ENCODE results near the gene PSMB8. TPM values are rescaled to one million over a fixed set of nuclear protein-coding genes. Genes with fewer than 3 reads are reported as not detected.
A peak's percentile ranks its signal among the peaks of the same experiment; 100 is the strongest.

Gene PSMB8
- total RNA-seq, 2 donors from 2014 or later = 15.4 to 29.2 TPM

DNA sequence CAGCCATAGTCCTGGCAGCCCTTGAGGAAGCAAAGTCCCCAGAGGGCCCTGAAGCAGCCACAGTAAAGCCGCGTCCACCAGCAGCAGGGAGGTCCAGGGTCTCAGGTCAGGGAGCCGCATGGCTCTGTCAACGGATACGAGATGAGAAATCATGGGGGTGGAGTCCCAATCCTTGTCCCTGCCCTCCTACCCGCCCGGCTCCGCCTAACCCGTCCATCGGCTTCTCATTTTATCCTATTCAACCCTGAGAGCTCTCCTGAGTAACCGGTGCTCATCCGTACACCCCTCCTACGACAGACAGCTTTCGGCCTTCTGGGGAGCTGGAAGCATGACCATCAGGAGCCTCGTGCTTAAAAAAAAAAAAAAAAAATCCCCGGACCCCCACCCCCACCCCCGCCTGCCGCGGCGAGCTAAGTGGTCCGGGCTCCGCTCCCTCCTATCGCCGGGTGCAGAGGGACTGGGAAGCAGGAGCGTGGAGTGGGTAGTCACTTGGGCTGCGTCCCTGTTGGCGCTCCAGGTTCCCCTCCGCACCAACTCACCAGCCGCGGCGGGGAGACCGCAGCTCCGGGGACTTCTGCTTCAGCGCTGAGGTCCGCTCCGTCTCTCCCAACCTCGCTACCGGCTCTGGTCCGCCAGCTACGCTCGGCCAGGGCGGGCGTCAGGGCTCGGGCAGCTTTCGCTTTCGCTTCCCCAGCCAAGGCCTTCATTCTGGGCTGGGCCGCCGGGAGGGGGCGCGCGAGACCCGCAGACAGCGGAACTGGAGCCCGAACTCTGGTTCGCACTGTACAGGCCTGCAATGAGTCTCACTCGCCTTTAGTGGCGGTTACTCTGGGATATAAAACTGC is 5.5 kb downstream of the PSMB8 start, which contains the start of gene TAP2:
TSS of gene TAP2 (minus strand) at position 626 of the 845 bp plus-strand sequence. CDS start at position 120, 506 bp downstream.
- TF ChIP-seq, protein P1, sequence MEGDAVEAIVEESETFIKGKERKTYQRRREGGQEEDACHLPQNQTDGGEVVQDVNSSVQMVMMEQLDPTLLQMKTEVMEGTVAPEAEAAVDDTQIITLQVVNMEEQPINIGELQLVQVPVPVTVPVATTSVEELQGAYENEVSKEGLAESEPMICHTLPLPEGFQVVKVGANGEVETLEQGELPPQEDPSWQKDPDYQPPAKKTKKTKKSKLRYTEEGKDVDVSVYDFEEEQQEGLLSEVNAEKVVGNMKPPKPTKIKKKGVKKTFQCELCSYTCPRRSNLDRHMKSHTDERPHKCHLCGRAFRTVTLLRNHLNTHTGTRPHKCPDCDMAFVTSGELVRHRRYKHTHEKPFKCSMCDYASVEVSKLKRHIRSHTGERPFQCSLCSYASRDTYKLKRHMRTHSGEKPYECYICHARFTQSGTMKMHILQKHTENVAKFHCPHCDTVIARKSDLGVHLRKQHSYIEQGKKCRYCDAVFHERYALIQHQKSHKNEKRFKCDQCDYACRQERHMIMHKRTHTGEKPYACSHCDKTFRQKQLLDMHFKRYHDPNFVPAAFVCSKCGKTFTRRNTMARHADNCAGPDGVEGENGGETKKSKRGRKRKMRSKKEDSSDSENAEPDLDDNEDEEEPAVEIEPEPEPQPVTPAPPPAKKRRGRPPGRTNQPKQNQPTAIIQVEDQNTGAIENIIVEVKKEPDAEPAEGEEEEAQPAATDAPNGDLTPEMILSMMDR (IDR thresholded peaks at IDR 0.05) = peak; percentile 93 to 96
- H3K9me3 ChIP-seq = no peaks in the 10 kb centered on the region
- peak within 1 kb of the TSS; percentile 97 to 98 for H3K27ac ChIP-seq
- DNase-seq (ENCODE audit: low spot score) = peak; percentile 96
- peak within 1 kb of the TSS; percentile 80 to 95 for H3K4me3 ChIP-seq
- no peaks in the 10 kb centered on the region for H3K27me3 ChIP-seq
- H3K4me1 ChIP-seq = peaks cover 0 to 24% of the 10 kb centered on the region in 2 donors
- H3K36me3 ChIP-seq = peaks cover 6% of the 10 kb centered on the region

DNA sequence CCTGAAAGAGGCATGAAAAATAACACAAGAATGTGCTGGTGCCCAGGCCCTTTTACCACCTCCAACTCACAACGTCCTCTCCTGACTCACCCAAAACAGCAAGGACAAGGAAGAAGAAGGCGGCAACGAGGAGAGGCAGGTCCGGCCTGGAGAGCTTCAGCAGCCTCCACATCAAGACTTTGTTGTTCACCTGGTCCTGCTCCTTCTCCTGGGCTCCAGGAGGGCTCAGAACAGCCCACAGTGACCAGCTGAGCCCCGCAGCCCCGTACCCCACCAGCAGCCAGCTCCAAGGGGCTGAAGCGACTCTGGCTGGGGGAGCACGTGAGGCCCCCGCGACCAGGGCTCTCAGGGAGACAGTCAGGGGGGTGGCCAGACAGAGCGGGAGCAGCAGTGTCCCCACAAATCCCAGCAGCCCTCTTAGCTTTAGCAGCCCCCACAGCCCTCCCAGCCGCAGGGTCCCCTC is 6.2 kb downstream of the PSMB8 start:
- no peaks in the 10 kb centered on the region for H3K27me3 ChIP-seq
- H3K27ac ChIP-seq = peak overlapping the region; percentile 97 to 98
- H3K9me3 ChIP-seq = no peaks in the 10 kb centered on the region
- peaks cover 0 to 17% of the 10 kb centered on the region in 2 donors for H3K4me1 ChIP-seq
- H3K4me3 ChIP-seq = peak overlapping the region; percentile 80 to 95
- no peak for DNase-seq (ENCODE audit: low spot score)
- TF ChIP-seq, protein P1 (IDR thresholded peaks at IDR 0.05) = no peak
- peaks cover 6% of the 10 kb centered on the region for H3K36me3 ChIP-seq

- Histone ChIP-seq H3K4me3 (no peak overlapping the region), H3K9me3 (no peaks in the 10 kb centered on the region), H3K36me3 (peaks cover 6% of the 10 kb centered on the region), H3K27ac (no peak overlapping the region), H3K4me1 (peaks cover 0 to 14% of the 10 kb centered on the region in 2 donors), H3K27me3 (no peaks in the 10 kb centered on the region)
- DNase-seq (ENCODE audit: low spot score) = no peak
- TF ChIP-seq, protein P1 (IDR thresholded peaks at IDR 0.05) = no peak
Measured at GRCh38 chr6:32836873-32837272, 7.0 kb downstream of the PSMB8 start.

DNA sequence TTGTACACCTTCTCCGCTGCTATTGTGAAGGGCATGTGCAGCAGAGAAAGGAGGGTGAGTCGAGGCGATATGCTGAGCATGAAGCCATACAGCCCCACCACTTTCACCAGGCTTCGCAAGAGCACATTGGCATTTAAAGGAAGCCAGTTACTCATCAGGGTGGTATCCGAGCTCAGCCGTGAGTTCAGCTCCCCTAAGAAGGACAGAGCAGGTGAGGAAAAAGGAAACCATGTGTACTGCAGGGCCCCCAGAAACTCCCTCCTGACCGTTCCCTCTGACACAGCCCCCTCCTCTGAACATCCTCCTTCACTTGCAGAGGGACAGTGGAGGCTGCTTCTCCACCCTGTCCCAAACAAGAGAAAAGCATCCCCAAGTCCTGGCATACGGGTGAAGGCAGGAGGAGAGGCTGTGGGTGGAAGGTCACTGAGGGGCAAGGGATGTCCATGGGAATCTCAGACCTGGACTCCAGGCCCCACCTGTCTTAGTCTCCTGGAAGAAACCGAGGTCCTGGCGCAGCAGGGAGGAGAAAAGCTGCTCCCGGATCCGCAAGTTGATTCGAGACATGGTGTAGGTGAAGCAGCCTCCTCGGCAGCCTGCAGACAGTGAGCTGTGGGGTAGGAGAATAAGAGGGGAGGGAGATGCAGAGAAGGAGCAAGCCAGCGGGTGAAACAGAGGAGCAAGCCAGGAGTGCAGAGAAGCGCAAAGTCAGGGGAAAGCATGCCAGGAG is 8.5 kb downstream of the PSMB8 start:
- Histone ChIP-seq H3K4me3 (no peak overlapping the region), H3K9me3 (no peaks in the 10 kb centered on the region), H3K4me1 (peaks cover 0 to 14% of the 10 kb centered on the region in 2 donors), H3K27ac (no peak overlapping the region), H3K27me3 (no peaks in the 10 kb centered on the region), H3K36me3 (peaks cover 11% of the 10 kb centered on the region)
- TF ChIP-seq, protein P1 (IDR thresholded peaks at IDR 0.05) = no peak
- no peak for DNase-seq (ENCODE audit: low spot score)

DNA sequence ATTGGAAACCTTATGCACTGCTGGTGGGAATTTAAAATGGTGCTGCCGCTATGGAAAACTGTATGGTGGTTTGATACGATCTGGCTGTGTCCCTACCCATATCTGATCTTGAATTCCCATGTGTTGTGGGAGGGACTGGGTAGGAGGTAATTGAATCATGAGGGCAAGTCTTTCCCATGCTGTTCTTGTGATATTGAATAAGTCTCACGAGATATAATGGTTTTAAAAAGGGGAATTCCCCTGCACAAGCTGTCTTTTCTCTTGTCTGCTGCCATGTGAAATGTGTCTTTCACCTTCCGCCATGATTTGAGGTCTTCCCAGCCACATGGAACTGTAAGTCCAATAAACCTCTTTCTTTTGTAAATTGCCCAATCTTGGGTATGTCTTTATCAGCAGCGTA is 10.2 kb downstream of the PSMB8 start:
- TF ChIP-seq, protein P1 (IDR thresholded peaks at IDR 0.05) = no peak
- Histone ChIP-seq H3K27ac (no peak overlapping the region), H3K4me1 (peaks cover 0 to 9% of the 10 kb centered on the region in 2 donors), H3K36me3 (peaks cover 22% of the 10 kb centered on the region), H3K4me3 (no peak overlapping the region), H3K9me3 (no peaks in the 10 kb centered on the region), H3K27me3 (no peaks in the 10 kb centered on the region)
- DNase-seq (ENCODE audit: low spot score) = no peak
